DMS 273 treated with DMSO at 0.1 percent for 48 hours (cell line): ENCODE data around the gene PELO.
"Not testable (repeated sequence)": the region's sequence is repeated elsewhere in the genome, so short reads cannot be mapped to it uniquely, and the experiment has no call there.

Experiments used
- DNase-seq: peaks from one replicate; lab custom pipeline; 2025; lab: John Stamatoyannopoulos, UW

PELO gene

DNA sequence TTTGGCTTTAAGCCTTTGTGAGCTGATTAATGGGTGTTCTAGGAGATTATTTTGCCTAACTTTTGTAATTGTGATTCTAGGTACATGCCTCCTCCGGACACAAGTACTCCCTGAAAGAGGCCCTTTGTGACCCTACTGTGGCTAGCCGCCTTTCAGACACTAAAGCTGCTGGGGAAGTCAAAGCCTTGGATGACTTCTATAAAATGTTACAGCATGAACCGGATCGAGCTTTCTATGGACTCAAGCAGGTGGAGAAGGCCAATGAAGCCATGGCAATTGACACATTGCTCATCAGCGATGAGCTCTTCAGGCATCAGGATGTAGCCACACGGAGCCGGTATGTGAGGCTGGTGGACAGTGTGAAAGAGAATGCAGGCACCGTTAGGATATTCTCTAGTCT is 13.6 kb downstream of the PELO start:
- DNase-seq = no peak

GRCh38 chr5:52802272-52802973 is 14.7 kb downstream of the PELO start:
- no peak for DNase-seq

DNA sequence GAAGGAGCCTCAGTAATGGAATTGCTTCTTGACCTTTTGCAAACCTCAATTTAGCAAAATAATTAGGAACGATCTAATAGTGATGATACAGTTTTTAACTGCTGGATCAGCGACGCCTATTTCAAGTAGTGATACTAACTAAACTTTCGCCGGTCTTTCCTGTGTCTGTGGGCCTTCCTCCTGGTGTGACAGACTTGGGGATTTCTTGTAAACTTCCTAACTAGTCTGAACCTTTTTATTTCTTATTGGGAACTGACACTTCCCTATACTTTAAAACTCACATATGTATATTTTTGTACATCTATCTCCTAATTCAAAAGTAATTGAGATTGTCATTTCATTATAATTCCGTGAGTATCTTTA is 15.2 kb downstream of the PELO start:
- DNase-seq = no peak

DNA sequence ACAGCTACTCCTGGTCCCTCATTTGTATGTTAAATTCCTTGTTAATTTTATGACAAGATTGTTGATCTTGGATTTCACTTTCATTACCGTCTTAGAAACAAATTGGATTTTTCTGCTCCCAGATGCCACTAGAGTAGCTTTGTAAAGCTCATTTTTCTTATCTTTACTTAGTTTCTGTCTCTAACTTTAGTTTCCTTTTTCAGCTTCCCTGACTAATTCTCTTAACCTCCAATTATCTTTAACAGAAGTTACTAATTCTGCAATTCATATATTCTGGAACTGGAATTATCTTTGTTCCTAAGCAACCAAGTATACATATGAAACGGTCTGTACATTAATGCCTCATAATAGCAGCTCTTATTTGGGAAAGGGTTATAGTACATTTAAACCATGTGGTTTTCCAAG is 16.7 kb downstream of the PELO start:
- DNase-seq = no peak

GRCh38 chr5:52804981-52805380 is 17.3 kb downstream of the PELO start:
- no peak for DNase-seq

- DNase-seq = no peak
Observed at GRCh38 chr5:52805615-52806014, 17.9 kb downstream of the PELO start.

DNA sequence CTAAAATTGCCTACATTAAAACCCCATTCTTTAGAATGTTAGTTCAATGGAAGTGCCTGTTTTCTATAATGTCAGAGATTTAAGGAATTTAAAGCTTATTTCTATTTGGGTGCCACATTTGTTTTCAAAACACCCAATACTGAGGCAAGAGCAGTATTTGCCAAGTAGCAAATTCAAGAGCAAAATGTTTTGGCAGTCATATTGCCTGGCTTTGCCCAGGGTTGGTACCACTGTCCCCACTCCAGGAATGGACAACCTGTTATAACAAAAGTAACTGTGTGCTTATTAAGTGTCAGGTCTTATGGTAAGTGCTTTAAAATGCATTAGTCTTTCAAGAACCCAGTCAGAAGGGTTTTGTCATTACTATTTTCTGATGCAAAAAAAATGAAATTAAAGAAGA is 19.3 kb downstream of the PELO start:
- DNase-seq = no peak

- no peak for DNase-seq
Observed at GRCh38 chr5:52807723-52808122, 20.0 kb downstream of the PELO start.

DNA sequence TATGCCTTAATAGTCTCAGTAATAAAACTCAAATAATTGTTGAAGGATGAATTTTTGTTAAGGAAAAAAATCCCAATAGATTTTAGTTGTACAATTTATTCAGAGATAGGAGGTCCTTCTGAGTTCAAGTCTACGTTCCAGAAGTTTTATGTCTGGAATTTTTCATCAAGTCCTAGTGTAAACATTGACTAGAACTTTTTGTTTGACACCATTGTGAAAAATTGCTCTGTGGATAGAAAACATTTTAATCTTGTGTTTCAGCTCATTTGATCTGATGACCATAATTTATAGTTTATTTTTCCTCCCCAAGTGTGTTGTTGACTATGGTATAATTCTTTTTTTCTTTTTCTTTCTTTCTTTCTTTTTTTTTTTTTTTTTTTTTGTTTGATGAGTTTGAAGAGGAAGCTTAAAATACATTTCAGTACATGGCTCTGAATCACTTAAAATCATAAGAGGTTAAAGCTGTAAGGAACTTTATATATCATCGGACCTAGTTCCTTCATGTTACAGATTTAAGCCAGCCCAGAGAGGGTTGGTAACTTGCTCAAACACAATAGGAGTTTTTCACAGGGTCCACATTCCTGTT is 20.7 kb downstream of the PELO start:
- DNase-seq = no peak

- DNase-seq = no peak
Observed at GRCh38 chr5:52809884-52810283, 22.2 kb downstream of the PELO start.

- no peak for DNase-seq
Observed at GRCh38 chr5:52810426-52810825, 22.7 kb downstream of the PELO start.

- no peak for DNase-seq
Observed at GRCh38 chr5:52811067-52811749, 23.5 kb downstream of the PELO start.

DNA sequence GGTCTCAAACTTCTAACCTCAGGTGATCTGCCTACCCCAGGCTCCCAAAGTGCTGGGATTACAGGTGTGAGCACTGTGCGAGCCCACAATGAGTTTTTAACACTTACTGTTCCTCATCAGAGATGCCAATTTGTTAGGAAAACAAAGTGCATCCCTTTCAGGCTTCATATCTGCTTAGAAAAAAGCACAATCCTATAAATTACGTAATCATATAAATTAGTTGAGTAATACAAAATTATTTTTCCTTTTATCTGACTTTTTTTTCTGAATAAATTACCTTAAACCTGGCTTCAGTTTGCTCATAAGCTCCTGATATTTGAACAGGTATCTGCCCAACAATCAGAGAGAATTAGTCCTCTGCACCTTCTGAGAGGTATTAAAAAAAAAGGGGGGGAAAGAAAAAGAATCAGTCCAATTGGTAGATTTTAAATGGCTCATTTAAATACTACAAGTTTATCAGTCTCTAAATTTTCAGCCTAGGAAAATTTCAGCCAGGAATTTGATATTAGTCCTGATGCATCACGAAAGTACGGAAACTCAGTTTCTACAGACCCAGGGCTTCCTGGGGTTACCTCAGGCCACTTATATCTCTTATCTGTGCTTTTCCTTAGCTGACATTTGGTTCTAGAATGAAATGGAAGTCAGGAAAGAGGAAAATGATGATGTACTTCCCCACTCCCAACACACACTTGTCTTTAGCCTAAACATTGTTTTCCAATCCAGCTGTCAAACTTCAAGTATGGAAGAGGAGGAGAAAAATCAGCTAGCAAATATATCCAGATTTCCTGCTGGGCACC is 26.8 kb downstream of the PELO start:
- no peak for DNase-seq

DNA sequence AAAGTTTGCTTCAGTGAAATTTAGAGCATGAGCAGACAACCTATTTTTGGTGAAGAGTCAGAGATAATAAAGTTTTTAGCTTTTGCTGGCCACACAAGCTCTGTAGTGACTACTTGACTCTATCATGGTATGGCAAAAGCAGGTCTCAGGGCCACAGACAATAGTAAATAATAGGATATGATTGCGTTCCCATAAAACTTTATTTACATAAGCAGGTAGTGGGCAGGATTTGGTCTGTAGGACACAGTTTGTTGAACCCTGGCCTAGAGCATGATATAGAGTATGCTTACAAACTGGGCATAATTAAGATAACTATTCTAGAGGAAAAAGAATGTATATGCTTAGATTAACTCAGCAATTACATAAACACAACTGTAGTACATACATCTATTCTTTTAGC is 30.1 kb downstream of the PELO start:
- no peak for DNase-seq

DNA sequence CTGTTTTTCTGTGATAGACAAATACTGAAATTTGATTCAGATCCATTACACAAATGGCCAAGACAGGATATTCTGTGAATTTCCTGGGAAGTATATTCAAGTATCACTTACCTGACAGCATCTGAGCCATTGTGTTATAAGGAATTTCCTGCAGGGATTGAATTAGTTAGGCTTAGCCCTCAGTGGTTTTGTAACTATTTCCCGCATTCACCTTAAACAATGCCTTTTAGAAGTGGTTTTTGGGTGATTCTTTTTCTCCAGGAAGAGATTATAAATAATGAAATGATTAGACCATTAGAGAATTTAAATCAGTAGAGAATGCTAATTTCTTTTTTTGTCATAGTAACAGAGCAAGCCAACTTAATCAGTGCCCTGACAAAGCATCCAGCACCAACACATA is 30.6 kb downstream of the PELO start:
- DNase-seq = no peak

DNA sequence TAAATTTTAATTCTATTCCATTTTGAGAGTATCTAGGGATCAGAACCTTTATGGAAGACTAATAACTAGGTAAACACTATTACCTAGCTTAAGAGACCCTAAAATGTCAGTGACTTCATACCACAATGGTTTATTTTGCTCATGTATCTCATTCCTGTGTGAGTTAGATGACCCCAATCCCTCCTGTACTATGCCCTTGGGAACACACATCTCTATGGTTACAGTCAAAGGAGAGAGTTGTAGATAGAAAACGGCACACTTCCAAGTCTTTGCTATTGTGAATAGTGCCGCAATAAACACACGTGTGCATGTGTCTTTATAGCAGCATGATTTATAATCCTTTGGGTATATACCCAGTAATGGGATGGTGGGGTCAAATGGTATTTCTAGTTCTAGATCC is 31.1 kb downstream of the PELO start:
- DNase-seq = not testable (repeated sequence)

DNA sequence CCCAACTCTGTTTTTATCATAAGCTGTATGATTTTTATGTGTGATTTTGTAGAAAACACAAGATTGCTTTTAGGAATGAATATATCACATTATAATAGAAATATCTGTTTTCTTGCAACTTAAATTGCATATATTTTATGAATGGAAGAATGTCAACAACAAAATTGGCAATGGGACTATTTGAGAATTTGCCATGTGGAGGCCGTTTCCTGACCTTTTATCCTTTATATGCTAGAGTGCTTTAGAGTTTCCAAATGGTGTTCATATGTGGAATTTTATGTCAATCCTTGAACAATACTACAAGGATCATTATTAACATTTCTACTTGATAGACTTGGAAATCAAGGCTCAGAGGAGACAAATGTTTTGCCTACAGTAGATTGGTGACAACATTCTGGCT is 34.2 kb downstream of the PELO start:
- no peak for DNase-seq

DNA sequence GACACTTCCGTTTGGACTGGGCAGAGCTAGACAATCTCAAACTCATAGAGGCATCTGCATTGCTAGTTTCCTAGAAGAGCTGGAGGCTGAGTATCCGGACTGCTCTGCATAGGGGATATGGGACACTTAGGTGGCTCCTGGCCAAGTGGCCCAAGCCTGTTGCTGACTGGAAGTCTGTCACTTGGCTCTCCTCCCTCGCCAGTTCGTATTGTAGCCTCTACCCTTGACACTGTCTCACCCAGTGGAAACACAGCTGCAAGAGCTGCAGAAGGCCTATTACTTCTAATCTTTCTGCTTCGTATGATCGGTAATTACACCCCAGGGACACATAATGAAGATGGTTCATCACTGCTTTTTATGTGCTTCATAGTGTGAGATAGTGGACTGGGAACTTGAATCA is 34.7 kb downstream of the PELO start:
- no peak for DNase-seq

- DNase-seq = no peak
Observed at GRCh38 chr5:52824827-52825226, 37.1 kb downstream of the PELO start.

- DNase-seq = no peak
Observed at GRCh38 chr5:52825826-52826225, 38.1 kb downstream of the PELO start.

GRCh38 chr5:52827815-52828214 is 40.1 kb downstream of the PELO start:
- DNase-seq = no peak

DNA sequence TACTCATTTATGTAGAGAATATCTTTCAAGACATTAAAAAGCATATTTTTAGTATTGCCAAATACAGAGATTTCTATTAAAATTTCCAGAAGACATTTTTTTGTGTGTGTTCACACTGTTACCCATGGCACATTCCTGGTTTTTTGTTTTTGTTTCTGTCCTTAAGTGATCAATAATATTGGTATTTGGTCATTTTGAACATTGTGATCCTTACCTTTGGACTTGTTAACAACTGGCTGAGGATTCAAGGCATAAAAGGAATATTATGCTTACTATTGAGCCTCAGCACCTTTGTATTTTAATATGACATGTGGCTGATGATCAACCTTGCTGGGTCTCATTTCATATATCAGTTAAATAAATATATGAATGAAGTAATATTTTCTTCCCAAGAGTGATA is 41.9 kb downstream of the PELO start:
- DNase-seq = no peak

GRCh38 chr5:52830650-52831049 is 42.9 kb downstream of the PELO start:
- DNase-seq = no peak
